Right lobe of liver (tissue), 4 donors: Measurements from ENCODE around the gene CEMP1.
"Not testable (repeated sequence)": the region's sequence is repeated elsewhere in the genome, so short reads cannot be mapped to it uniquely, and the experiment has no call there.

ENCODE experiments used
- CTCF ChIP-seq, 4 donors: fragments of 200-600 bp in 3 of 4; fragments of 450-650 bp in 1 of 4; IDR thresholded peaks; one replicate each; pipeline versions ENCODE4 v1.5.1 to v1.8.0; 2016 to 2022; ENCODE audit warnings: antibody characterized with exemption in 4 of 4, mild to moderate bottlenecking in 2 of 4
- POLR2A ChIP-seq: fragments of 450-650 bp; IDR thresholded peaks from one replicate; pipeline ENCODE4 v1.6.1; 2017; ENCODE audit warnings: antibody characterized with exemption, mild to moderate bottlenecking
- donor health status: DM: no; HTN: no; CAD: no.
- donor health status: DM: no; HTN: no; CAD: no.
- donor health status: DM: no; HTN: yes; CAD: no.

- not testable (repeated sequence) for TF ChIP-seq CTCF (IDR thresholded peaks at IDR 0.05); POLR2A
Observed at GRCh38 chr16:2539192-2539844, 8.1 kb upstream of the CEMP1 start.
